ENCODE data around the gene CENPP. TPM values are rescaled to one million over a fixed set of nuclear protein-coding genes. Genes with fewer than 3 reads are reported as not detected.
A peak's percentile ranks its signal among the peaks of the same experiment; 100 is the strongest.

Gene CENPP
- total RNA-seq, 1 experiment from 2014 or later, result 14.3 TPM

- H3K27me3 Mint-ChIP-seq (ENCODE audit: low read depth), result no peaks in the 10 kb centered on the region
Measured at GRCh38 chr9:92527832-92528521, 202.2 kb downstream of the CENPP start.

More at GRCh38 chr9:92527832-92528521, 202.2 kb downstream of the CENPP start:
- no peaks in the 10 kb centered on the region for H3K36me3 Mint-ChIP-seq
- ChIA-PET CTCF (no interaction called here), POLR2A (no interaction called here)
- H3K4me3 Mint-ChIP-seq, result no peak overlapping the region
- no peak for TF ChIP-seq EMX1 (CRISPR knock-in tag; IDR thresholded peaks at IDR 0.05)
- no peak for TF ChIP-seq IRF2 (CRISPR knock-in tag; IDR thresholded peaks at IDR 0.05; ENCODE audit: borderline replicate concordance, low read depth)
- TF ChIP-seq ZNF263 (CRISPR knock-in tag; IDR thresholded peaks at IDR 0.05; ENCODE audit: low read depth), result no peak
- TF ChIP-seq ZNF416 (CRISPR knock-in tag; IDR thresholded peaks at IDR 0.05), result no peak
- TF ChIP-seq CREB1 (CRISPR knock-in tag; IDR thresholded peaks at IDR 0.05), result no peak
- TF ChIP-seq, protein P1, sequence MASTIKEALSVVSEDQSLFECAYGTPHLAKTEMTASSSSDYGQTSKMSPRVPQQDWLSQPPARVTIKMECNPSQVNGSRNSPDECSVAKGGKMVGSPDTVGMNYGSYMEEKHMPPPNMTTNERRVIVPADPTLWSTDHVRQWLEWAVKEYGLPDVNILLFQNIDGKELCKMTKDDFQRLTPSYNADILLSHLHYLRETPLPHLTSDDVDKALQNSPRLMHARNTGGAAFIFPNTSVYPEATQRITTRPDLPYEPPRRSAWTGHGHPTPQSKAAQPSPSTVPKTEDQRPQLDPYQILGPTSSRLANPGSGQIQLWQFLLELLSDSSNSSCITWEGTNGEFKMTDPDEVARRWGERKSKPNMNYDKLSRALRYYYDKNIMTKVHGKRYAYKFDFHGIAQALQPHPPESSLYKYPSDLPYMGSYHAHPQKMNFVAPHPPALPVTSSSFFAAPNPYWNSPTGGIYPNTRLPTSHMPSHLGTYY (CRISPR knock-in tag; IDR thresholded peaks at IDR 0.05), result no peak
- TF ChIP-seq OVOL2 (CRISPR knock-in tag; IDR thresholded peaks at IDR 0.05; ENCODE audit: borderline replicate concordance), result no peak
- no peak for TF ChIP-seq ETV6 (CRISPR knock-in tag; IDR thresholded peaks at IDR 0.05)
- TF ChIP-seq, protein P2, sequence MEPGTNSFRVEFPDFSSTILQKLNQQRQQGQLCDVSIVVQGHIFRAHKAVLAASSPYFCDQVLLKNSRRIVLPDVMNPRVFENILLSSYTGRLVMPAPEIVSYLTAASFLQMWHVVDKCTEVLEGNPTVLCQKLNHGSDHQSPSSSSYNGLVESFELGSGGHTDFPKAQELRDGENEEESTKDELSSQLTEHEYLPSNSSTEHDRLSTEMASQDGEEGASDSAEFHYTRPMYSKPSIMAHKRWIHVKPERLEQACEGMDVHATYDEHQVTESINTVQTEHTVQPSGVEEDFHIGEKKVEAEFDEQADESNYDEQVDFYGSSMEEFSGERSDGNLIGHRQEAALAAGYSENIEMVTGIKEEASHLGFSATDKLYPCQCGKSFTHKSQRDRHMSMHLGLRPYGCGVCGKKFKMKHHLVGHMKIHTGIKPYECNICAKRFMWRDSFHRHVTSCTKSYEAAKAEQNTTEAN (CRISPR knock-in tag; IDR thresholded peaks at IDR 0.05), result no peak
- no peak for TF ChIP-seq ESRRA (CRISPR knock-in tag; IDR thresholded peaks at IDR 0.05; ENCODE audit: borderline replicate concordance)
- TF ChIP-seq, protein P3, sequence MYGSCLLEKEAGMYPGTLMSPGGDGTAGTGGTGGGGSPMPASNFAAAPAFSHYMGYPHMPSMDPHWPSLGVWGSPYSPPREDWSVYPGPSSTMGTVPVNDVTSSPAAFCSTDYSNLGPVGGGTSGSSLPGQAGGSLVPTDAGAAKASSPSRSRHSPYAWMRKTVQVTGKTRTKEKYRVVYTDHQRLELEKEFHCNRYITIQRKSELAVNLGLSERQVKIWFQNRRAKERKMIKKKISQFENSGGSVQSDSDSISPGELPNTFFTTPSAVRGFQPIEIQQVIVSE (CRISPR knock-in tag; IDR thresholded peaks at IDR 0.05; ENCODE audit: borderline replicate concordance), result no peak
- no peak for TF ChIP-seq JAZF1 (CRISPR knock-in tag; IDR thresholded peaks at IDR 0.05)
- no peak for TF ChIP-seq FOXP1 (CRISPR knock-in tag; IDR thresholded peaks at IDR 0.05; ENCODE audit: borderline replicate concordance)
- no peak for TF ChIP-seq JUN (CRISPR knock-in tag; IDR thresholded peaks at IDR 0.05)
- no peak for TF ChIP-seq MLX (CRISPR knock-in tag; IDR thresholded peaks at IDR 0.05)
- no peak for TF ChIP-seq ZBTB21 (CRISPR knock-in tag; IDR thresholded peaks at IDR 0.05; ENCODE audit: borderline replicate concordance)
- no peak for TF ChIP-seq STAT6 (CRISPR knock-in tag; conservative IDR thresholded peaks at IDR 0.05; ENCODE audit: low read depth)
- no peak for TF ChIP-seq ATF6 (CRISPR knock-in tag; IDR thresholded peaks at IDR 0.05)
- TF ChIP-seq ZNF121 (CRISPR knock-in tag; IDR thresholded peaks at IDR 0.05), result no peak
- DNase-seq (ENCODE audit: low spot score) (no peak), ATAC-seq (no peak)
- no peaks in the 10 kb centered on the region for H3K4me1 Mint-ChIP-seq
- H3K27ac Mint-ChIP-seq, result peak overlapping the region; percentile 38
- H3K9me3 Mint-ChIP-seq, result no peaks in the 10 kb centered on the region
